LNCaP clone FGC (cell line): Measurements from ENCODE around the gene OAS3.
A peak's percentile ranks its signal among the peaks of the same experiment; 100 is the strongest.

Source experiments
- DNase-seq: peaks from one replicate; pipeline ENCODE4 v3.0.0-alpha.2; 2011; ENCODE audit warnings: low read depth
- H3K4me3 ChIP-seq: 2 replicates; pipeline ENCODE4 v1.5.1; 2011; ENCODE audit warnings: mild to moderate bottlenecking, low read depth, low read length, control low read depth
- CTCF ChIP-seq: IDR thresholded peaks from 2 replicates; pipeline ENCODE4 v1.5.1; 2012; ENCODE audit warnings: mild to moderate bottlenecking; ENCODE audit not compliant: control insufficient read depth, insufficient read depth; ENCODE audit errors: extremely low read depth

Gene OAS3

GRCh38 chr12:112937741-112938719, at the start of gene OAS3:
Gene OAS3, plus strand, starts transcription at chr12:112938474. Its CDS starts 57 bp downstream, at chr12:112938531.
- DNase-seq, result peak; percentile 37
- H3K4me3 ChIP-seq, result peak within 1 kb of the TSS; percentile 63
- no peak for TF ChIP-seq CTCF

GRCh38 chr12:112891093-112892024, 46.9 kb upstream of the OAS3 start:
- DNase-seq, result no peak
- no peak for TF ChIP-seq CTCF
- H3K4me3 ChIP-seq, result no peak overlapping the region

DNA sequence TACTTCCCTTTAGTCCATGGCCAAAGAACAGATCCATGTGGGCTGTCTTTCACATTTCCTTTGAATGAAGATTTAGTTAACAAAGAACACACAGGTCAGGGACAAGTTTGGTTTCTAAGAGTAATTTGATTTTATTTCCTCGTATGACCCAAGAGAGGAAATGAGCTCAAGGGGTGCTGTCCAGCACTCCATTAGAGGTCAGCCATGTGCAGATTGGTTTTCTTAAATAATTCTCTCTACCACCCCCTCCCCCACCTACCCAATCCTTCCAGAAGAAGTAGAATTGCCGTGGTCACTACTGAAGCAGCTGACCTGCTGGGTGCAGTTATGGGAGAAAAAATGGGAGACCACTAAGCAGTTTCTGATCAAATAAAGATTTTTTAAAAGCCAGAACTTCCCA, 45.4 kb upstream of the OAS3 start:
- H3K4me3 ChIP-seq, result no peak overlapping the region
- no peak for DNase-seq
- TF ChIP-seq CTCF, result no peak

- no peak overlapping the region for H3K4me3 ChIP-seq
- DNase-seq, result no peak
- no peak for TF ChIP-seq CTCF
Observed at GRCh38 chr12:112894128-112894527, 44.1 kb upstream of the OAS3 start.

DNA sequence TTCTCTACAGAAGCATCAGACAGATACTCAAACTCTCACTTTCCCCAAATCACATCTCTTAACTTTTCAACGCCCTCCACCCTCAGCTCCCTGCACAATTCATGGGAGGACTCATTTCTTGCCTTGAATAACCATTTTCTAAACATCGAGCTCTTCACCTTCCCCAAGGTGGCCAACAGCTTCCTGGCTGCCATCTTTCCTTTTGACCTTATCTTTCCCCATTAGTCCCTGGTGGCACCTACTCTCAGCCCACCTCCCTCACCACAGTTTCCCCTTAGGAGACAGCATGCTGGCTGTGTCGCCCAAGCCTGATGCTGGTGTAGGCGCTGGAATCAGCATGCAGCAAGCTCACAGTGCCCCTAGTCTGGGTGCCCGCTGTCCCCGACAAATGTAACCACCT, 39.9 kb upstream of the OAS3 start:
- no peak for DNase-seq
- no peak for TF ChIP-seq CTCF
- no peak overlapping the region for H3K4me3 ChIP-seq

GRCh38 chr12:112900298-112901145, 37.8 kb upstream of the OAS3 start:
- no peak overlapping the region for H3K4me3 ChIP-seq
- TF ChIP-seq CTCF, result peak; percentile 64
- DNase-seq, result no peak
